Gastroesophageal sphincter (tissue), 3 donors: Measurements from ENCODE around the gene FAM193A.

ENCODE experiments used
- CTCF ChIP-seq, 4 experiments: fragments of 200-600 bp in 2 of 4; fragments of 450-650 bp in 2 of 4; sonication (generic) in 1 of 4; IDR thresholded peaks; one replicate each; pipeline ENCODE4 v1.5.1; 2017 to 2019; ENCODE audit warnings: antibody characterized with exemption in 4 of 4, mild to moderate bottlenecking in 2 of 4, moderate library complexity in 2 of 4
- POLR2AphosphoS5 ChIP-seq: sonication (generic); formaldehyde crosslinking; IDR thresholded peaks from one replicate; pipeline ENCODE4 v1.6.1; 2017; ENCODE audit warnings: antibody characterized with exemption

- no peak for TF ChIP-seq CTCF (IDR thresholded peaks at IDR 0.05)
- TF ChIP-seq POLR2AphosphoS5: peak; percentile 26
Measured at GRCh38 chr4:2745981-2746806, 209.7 kb downstream of the FAM193A start.
